Fibroblast of pulmonary artery (primary cell): ENCODE measurements around the gene ADGRE3.

Experiments used
- DNase-seq: peaks from one replicate; pipeline ENCODE4 v3.0.0-alpha.2; 2010; ENCODE audit warnings: low read depth
- H3K4me3 ChIP-seq: replicated peaks from 2 replicates; pipeline ENCODE4 v1.5.1; 2011; ENCODE audit warnings: low read depth, mild to moderate bottlenecking, control low read depth, low read length, moderate library complexity
- CTCF ChIP-seq: IDR thresholded peaks from 2 replicates; pipeline ENCODE4 v1.5.1; 2011; ENCODE audit warnings: mild to moderate bottlenecking, control low read depth, low read length, inconsistent platforms; ENCODE audit errors: missing control alignments

Gene ADGRE3

GRCh38 chr19:14674764-14675163, at the start of gene ADGRE3:
Gene ADGRE3, minus strand, starts transcription at chr19:14674844. Its CDS starts 74 bp downstream, at chr19:14674770.
- TF ChIP-seq CTCF = no peak
- no peak within 1 kb of the TSS for H3K4me3 ChIP-seq
- DNase-seq = no peak

GRCh38 chr19:14722127-14722526, 47.5 kb upstream of the ADGRE3 start:
- no peak for DNase-seq
- no peak for TF ChIP-seq CTCF
- H3K4me3 ChIP-seq = no peak overlapping the region

GRCh38 chr19:14719162-14719561, 44.5 kb upstream of the ADGRE3 start:
- DNase-seq = no peak
- H3K4me3 ChIP-seq = no peak overlapping the region
- TF ChIP-seq CTCF = no peak

- peak; percentile 2 for DNase-seq
- H3K4me3 ChIP-seq = no peak overlapping the region
- no peak for TF ChIP-seq CTCF
Observed at GRCh38 chr19:14718522-14719116, 44.0 kb upstream of the ADGRE3 start.

- DNase-seq = no peak
- no peak overlapping the region for H3K4me3 ChIP-seq
- no peak for TF ChIP-seq CTCF
Observed at GRCh38 chr19:14715841-14716240, 41.2 kb upstream of the ADGRE3 start.

- DNase-seq = no peak
- H3K4me3 ChIP-seq = no peak overlapping the region
- no peak for TF ChIP-seq CTCF
Observed at GRCh38 chr19:14704450-14704849, 29.8 kb upstream of the ADGRE3 start.

- no peak overlapping the region for H3K4me3 ChIP-seq
- no peak for TF ChIP-seq CTCF
- DNase-seq = no peak
Observed at GRCh38 chr19:14703833-14704232, 29.2 kb upstream of the ADGRE3 start.
